Breast epithelium (tissue), 4 donors: ENCODE measurements around the gene NRXN2. TPM values are rescaled to one million over a fixed set of nuclear protein-coding genes. Genes with fewer than 3 reads are reported as not detected.

ENCODE experiments used
- DNase-seq, 2 donors: peaks; one replicate each; pipeline ENCODE4 v3.0.0-alpha.2; 2019; ENCODE audit warnings: low spot score in 2 of 2
- H3K27ac ChIP-seq, 2 donors: fragments of 200-600 bp; sonication (generic) in 1 of 2; one replicate each; pipeline ENCODE4 v1.5.1; 2016 to 2019; ENCODE audit warnings: mild to moderate bottlenecking in 1 of 2
- H3K27me3 ChIP-seq, 2 donors: fragments of 200-600 bp; sonication (generic) in 1 of 2; one replicate each; pipeline versions ENCODE4 v1.5.1 to v1.6.0; 2017 to 2019; ENCODE audit warnings: control low read depth in 1 of 2, mild to moderate bottlenecking in 1 of 2
- H3K36me3 ChIP-seq: fragments of 200-600 bp; one replicate; pipeline ENCODE4 v1.5.1; 2019
- H3K4me1 ChIP-seq, 2 donors: fragments of 200-600 bp; sonication (generic); one replicate each; pipeline ENCODE4 v1.5.1; 2016 to 2019; ENCODE audit warnings: control low read depth in 1 of 2
- H3K4me3 ChIP-seq, 3 donors: fragments of 200-600 bp; sonication (generic); 1 replicate in 2 of 3; 2 replicates in 1 of 3; pipeline ENCODE4 v1.5.1; 2016 to 2019; ENCODE audit warnings: mild to moderate bottlenecking in 3 of 3, moderate library complexity in 2 of 3
- H3K9me3 ChIP-seq, 2 donors: fragments of 200-600 bp; sonication (generic) in 1 of 2; one replicate each; pipeline ENCODE4 v1.5.1; 2016 to 2019; ENCODE audit warnings: control low read depth in 1 of 2
- POLR2A ChIP-seq: fragments of 450-650 bp; IDR thresholded peaks from one replicate; pipeline ENCODE4 v1.6.1; 2016; ENCODE audit warnings: antibody characterized with exemption, mild to moderate bottlenecking, moderate library complexity
- POLR2AphosphoS5 ChIP-seq, 3 donors: sonication (generic); formaldehyde crosslinking; IDR thresholded peaks; one replicate each; pipeline ENCODE4 v1.6.1; 2017; ENCODE audit warnings: antibody characterized with exemption in 3 of 3
- intact Hi-C: fragments of 100-400 bp; cut with DNase I; formaldehyde crosslinking; loops from one replicate; pipeline ENCODE4 v1.15.1; 2023; ENCODE audit warnings: low total_unique reads
- total RNA-seq, 3 donors: library from RNA; depleted of rRNA; stranded (reverse); fragments of >200 nt; gene quantifications; one replicate each; pipeline ENCODE4 v1.1.0, GENCODE V29; 2016
- TF ChIP-seq, protein P1 (sequence below), 3 donors: fragments of 450-650 bp; IDR thresholded peaks; one replicate each; pipeline ENCODE4 v1.5.1; 2016 to 2017; ENCODE audit warnings: antibody characterized with exemption in 3 of 3, mild to moderate bottlenecking in 3 of 3, moderate library complexity in 3 of 3

Gene NRXN2
- total RNA-seq, 3 donors from 2014 or later: 1.8 to 4.3 (median 3.5) TPM

DNA sequence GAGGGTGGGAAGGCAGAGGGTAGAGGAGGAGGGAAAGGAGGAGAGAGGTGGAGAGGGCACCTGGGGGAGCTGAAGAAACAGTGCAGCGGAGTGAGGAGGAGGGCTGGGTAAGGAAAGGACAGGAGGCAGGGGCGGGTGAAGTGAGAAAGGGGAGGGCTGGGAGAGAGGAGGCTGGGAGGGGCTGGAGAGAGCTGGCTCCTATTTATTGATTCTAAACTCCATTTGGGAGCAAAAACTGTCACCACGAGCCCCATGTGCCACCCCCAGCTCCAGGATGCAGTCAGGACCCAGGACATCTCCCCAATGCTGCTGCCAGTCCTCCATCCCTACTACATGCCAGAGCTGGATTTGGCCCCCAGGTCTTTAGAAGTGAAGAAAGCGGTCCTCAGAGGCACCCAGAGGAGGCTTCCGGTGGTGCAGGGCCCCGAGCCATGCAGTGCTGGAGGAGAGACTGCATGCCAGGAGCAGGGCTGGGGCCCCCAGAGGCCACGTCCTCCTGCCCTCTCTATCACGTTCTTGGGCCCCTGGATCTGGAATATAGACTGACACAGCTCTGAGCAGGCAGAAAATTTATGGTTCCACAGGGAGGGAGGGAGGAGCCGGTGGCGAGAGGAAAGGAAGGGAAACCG is 78.2 kb downstream of the NRXN2 start:
- no peak overlapping the region for H3K27ac ChIP-seq
- H3K4me3 ChIP-seq: no peak overlapping the region
- no peaks in the 10 kb centered on the region for H3K9me3 ChIP-seq
- TF ChIP-seq POLR2AphosphoS5 (IDR thresholded peaks at IDR 0.05) (no peak), POLR2A (no peak)
- TF ChIP-seq, protein P1, sequence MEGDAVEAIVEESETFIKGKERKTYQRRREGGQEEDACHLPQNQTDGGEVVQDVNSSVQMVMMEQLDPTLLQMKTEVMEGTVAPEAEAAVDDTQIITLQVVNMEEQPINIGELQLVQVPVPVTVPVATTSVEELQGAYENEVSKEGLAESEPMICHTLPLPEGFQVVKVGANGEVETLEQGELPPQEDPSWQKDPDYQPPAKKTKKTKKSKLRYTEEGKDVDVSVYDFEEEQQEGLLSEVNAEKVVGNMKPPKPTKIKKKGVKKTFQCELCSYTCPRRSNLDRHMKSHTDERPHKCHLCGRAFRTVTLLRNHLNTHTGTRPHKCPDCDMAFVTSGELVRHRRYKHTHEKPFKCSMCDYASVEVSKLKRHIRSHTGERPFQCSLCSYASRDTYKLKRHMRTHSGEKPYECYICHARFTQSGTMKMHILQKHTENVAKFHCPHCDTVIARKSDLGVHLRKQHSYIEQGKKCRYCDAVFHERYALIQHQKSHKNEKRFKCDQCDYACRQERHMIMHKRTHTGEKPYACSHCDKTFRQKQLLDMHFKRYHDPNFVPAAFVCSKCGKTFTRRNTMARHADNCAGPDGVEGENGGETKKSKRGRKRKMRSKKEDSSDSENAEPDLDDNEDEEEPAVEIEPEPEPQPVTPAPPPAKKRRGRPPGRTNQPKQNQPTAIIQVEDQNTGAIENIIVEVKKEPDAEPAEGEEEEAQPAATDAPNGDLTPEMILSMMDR (IDR thresholded peaks at IDR 0.05): no peak
- peaks cover 0 to 46% of the 10 kb centered on the region in 2 donors for H3K27me3 ChIP-seq
- H3K4me1 ChIP-seq: no peaks in the 10 kb centered on the region
- intact Hi-C loops: no loop called here
- DNase-seq: no peak
- H3K36me3 ChIP-seq: no peaks in the 10 kb centered on the region

DNA sequence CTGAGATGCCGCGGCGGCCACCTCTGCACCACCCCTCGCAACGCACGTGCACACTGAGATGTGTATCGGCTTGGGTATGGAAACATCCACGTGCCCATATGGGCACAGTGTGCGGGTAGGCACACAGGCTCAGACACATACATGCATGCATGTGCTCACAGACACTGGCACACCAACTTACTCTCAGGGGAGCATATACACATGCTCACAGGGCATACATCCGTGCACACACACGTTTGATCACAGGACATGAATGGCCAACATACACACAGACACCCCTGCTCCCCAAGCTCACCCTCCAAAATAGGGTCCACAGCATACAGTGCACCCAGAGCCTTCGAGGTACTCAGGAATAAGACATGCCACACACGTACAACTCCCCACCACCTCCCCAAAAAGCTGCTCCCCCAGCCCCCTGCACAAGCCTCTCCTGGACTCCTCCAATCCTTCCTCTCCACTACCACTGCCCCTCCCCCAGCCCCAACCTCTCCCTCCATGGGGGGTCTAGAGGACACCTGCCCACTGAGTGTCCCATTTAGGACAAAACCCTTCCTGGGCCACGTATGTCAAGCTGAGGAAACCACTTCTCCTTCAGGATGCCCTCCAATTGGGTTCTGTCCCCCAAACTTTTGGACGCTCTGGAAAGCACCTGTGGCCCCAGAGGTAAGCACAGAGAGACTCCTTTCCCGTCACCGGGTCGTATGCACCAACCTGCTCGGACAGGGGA is 78.9 kb downstream of the NRXN2 start:
- no peaks in the 10 kb centered on the region for H3K4me1 ChIP-seq
- H3K27me3 ChIP-seq: peaks cover 0 to 48% of the 10 kb centered on the region in 2 donors
- no peak for TF ChIP-seq POLR2A
- TF ChIP-seq, protein P1 (IDR thresholded peaks at IDR 0.05): no peak
- TF ChIP-seq POLR2AphosphoS5 (IDR thresholded peaks at IDR 0.05): no peak
- H3K9me3 ChIP-seq: no peaks in the 10 kb centered on the region
- H3K27ac ChIP-seq: no peak overlapping the region
- H3K4me3 ChIP-seq: peak overlapping the region; percentile 14 to 68 (median 54)
- no peaks in the 10 kb centered on the region for H3K36me3 ChIP-seq
- DNase-seq: no peak
- intact Hi-C loops: no loop called here

DNA sequence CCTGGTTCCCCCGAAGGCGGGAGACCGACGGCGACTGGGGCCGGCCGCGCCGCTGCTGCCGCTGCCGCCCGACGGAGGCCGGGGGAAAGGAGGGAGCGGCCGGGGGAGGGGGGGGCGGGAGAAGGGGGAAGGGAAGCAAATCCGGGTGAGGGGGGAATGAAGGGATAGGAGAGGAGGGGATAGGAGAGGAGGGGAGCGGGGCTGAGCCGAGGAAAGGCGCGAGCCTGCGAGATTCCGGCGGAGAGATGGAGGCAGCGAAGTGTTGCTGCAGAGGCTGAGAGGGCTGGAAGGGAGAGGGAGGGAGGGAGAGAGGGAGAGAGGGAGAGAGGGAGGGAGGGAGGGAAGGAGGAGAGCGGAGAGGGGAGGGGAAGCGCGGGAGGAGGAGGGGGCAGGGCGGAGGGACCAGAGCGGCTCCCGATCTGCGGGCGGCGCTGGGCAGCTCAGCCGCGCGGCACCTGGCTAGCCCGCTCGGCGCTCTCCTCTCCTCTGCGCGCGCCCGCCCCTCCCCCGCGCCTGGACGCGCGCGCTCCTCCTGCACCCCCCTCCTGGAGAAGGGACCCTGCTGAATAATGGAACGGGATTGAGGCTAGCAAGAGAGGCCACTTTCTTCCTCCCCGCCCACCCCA is 79.6 kb downstream of the NRXN2 start:
- intact Hi-C loops: no loop called here
- no peaks in the 10 kb centered on the region for H3K9me3 ChIP-seq
- H3K4me1 ChIP-seq: no peaks in the 10 kb centered on the region
- H3K4me3 ChIP-seq: peak overlapping the region; percentile 14 to 68 (median 54)
- H3K27ac ChIP-seq: no peak overlapping the region
- peaks cover 0 to 52% of the 10 kb centered on the region in 2 donors for H3K27me3 ChIP-seq
- no peaks in the 10 kb centered on the region for H3K36me3 ChIP-seq
- TF ChIP-seq POLR2A (no peak), POLR2AphosphoS5 (IDR thresholded peaks at IDR 0.05) (no peak)
- TF ChIP-seq, protein P1 (IDR thresholded peaks at IDR 0.05): no peak
- DNase-seq: no peak

DNA sequence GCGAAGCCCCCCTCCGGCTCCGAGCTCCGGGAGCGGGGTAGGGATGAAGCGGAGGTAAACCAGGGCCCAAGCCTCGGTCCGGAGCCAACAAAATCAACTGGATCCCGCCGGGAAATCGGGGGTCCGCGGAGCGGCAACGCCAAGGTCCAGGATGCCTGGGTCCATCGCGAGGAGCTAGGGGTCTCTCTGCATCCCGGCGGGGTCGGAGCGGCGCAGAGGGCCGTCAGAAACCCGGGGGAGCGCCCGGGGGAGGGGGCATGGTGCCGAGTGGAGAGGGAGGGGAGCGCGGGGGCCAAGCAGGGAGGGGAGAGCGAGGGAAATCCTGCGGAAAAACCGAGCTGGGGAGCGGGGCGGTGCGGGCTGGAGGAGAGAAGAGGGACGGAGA is 80.1 kb downstream of the NRXN2 start:
- H3K36me3 ChIP-seq: no peaks in the 10 kb centered on the region
- peak overlapping the region in 1 of 2 donors; percentile 30 for H3K27ac ChIP-seq
- peaks cover 0 to 57% of the 10 kb centered on the region in 2 donors for H3K27me3 ChIP-seq
- intact Hi-C loops: no loop called here
- H3K9me3 ChIP-seq: no peaks in the 10 kb centered on the region
- no peak for DNase-seq
- TF ChIP-seq, protein P1 (IDR thresholded peaks at IDR 0.05): no peak
- H3K4me1 ChIP-seq: no peaks in the 10 kb centered on the region
- H3K4me3 ChIP-seq: peak overlapping the region; percentile 11 to 68 (median 54)

DNA sequence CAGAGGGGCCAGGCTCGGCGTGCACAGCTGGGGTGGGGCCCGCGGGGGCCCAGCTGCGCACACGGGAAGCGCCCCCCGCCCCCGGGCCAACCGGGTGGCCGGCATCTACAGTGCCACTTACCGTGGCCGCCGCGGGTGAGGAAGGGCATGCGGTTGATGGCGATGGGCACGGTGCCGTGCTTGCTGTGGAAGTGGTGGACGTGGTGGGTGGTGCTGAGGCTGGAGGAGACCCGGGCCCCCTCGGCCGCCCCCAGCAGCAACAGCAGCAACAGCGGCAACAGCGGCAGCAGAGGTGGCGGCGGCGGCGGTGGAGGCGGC is 80.6 kb downstream of the NRXN2 start:
- no peak for DNase-seq
- Histone ChIP-seq H3K4me1 (no peaks in the 10 kb centered on the region), H3K27me3 (peaks cover 0 to 62% of the 10 kb centered on the region in 2 donors), H3K27ac (peak overlapping the region in 1 of 2 donors; percentile 30), H3K4me3 (peak overlapping the region in 2 of 3 donors; percentile 54 to 68), H3K36me3 (no peaks in the 10 kb centered on the region), H3K9me3 (no peaks in the 10 kb centered on the region)
- no peak for TF ChIP-seq POLR2AphosphoS5 (IDR thresholded peaks at IDR 0.05)
- intact Hi-C loops: no loop called here
